Vagina (tissue), 2 donors: ENCODE data around the gene IFT122.
"Not testable (repeated sequence)": the region's sequence is repeated elsewhere in the genome, so short reads cannot be mapped to it uniquely, and the experiment has no call there.

Experiments
- POLR2AphosphoS5 ChIP-seq, 2 donors: sonication (generic); formaldehyde crosslinking; IDR thresholded peaks; one replicate each; pipeline ENCODE4 v1.9.0; 2017; ENCODE audit warnings: antibody characterized with exemption in 2 of 2, mild to moderate bottlenecking in 2 of 2, low read depth in 1 of 2; ENCODE audit not compliant: insufficient read depth in 1 of 2
- TF ChIP-seq, protein P1 (sequence below), 3 experiments: fragments of 450-650 bp in 2 of 3; fragments of 200-600 bp in 1 of 3; sonication (generic) in 1 of 3; IDR thresholded peaks; one replicate each; pipeline ENCODE4 v1.5.1; 2017 to 2019; ENCODE audit warnings: antibody characterized with exemption in 3 of 3, mild to moderate bottlenecking in 2 of 3, moderate library complexity in 2 of 3

DNA sequence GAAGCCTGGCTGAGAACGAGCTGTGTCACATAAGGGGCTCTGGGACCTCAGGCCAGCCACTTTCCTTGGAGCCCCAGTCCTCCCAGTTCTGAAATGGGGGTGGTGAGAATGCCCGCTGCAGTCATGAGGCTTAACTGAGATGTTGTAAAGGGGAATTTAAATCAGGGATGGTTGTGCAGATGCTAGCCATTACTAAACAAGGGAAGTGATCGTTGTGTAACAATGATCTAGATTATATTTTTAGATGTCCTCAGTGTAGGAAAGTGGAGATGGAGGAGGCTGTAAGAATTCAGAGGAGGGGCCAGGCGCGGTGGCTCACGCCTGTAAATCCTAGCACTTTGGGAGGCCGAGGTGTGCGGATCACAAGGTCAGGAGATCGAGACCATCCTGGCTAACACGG, 49.2 kb downstream of the IFT122 start:
- TF ChIP-seq, protein P1, sequence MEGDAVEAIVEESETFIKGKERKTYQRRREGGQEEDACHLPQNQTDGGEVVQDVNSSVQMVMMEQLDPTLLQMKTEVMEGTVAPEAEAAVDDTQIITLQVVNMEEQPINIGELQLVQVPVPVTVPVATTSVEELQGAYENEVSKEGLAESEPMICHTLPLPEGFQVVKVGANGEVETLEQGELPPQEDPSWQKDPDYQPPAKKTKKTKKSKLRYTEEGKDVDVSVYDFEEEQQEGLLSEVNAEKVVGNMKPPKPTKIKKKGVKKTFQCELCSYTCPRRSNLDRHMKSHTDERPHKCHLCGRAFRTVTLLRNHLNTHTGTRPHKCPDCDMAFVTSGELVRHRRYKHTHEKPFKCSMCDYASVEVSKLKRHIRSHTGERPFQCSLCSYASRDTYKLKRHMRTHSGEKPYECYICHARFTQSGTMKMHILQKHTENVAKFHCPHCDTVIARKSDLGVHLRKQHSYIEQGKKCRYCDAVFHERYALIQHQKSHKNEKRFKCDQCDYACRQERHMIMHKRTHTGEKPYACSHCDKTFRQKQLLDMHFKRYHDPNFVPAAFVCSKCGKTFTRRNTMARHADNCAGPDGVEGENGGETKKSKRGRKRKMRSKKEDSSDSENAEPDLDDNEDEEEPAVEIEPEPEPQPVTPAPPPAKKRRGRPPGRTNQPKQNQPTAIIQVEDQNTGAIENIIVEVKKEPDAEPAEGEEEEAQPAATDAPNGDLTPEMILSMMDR (IDR thresholded peaks at IDR 0.05), result not testable (repeated sequence)
- not testable (repeated sequence) for TF ChIP-seq POLR2AphosphoS5 (IDR thresholded peaks at IDR 0.05; ENCODE audit: insufficient read depth in 1 of 2, low read depth in 1 of 2)
